Skeletal muscle cell (primary cell): ENCODE measurements around the gene PITHD1.
A peak's percentile ranks its signal among the peaks of the same experiment; 100 is the strongest.
"Not testable (repeated sequence)": the region's sequence is repeated elsewhere in the genome, so short reads cannot be mapped to it uniquely, and the experiment has no call there.

ENCODE experiments used
- DNase-seq: peaks from one replicate; pipeline ENCODE4 v3.0.0-alpha.2; 2010; ENCODE audit warnings: low read depth
- H3K4me3 ChIP-seq: 2 replicates; pipeline ENCODE4 v1.5.1; 2011; ENCODE audit warnings: low read depth, mild to moderate bottlenecking, control low read depth, low read length, moderate library complexity

PITHD1 gene

GRCh38 chr1:23772049-23772853 lies 6.0 kb upstream of the PITHD1 start:
- no peak overlapping the region for H3K4me3 ChIP-seq
- DNase-seq = no peak

- H3K4me3 ChIP-seq = no peak overlapping the region
- no peak for DNase-seq
Observed at GRCh38 chr1:23772854-23773242, 5.4 kb upstream of the PITHD1 start.

- no peak for DNase-seq
- no peak overlapping the region for H3K4me3 ChIP-seq
Observed at GRCh38 chr1:23774174-23774880, 3.9 kb upstream of the PITHD1 start.

GRCh38 chr1:23776217-23776616 lies 2.0 kb upstream of the PITHD1 start:
- no peak for DNase-seq
- no peak overlapping the region for H3K4me3 ChIP-seq

- no peak for DNase-seq
- peak overlapping the region; percentile 73 for H3K4me3 ChIP-seq
Observed at GRCh38 chr1:23779826-23780371, 1.7 kb downstream of the PITHD1 start.

GRCh38 chr1:23783141-23783540 lies 4.9 kb downstream of the PITHD1 start:
- not testable (repeated sequence) for DNase-seq

GRCh38 chr1:23784846-23785245 lies 6.6 kb downstream of the PITHD1 start:
- DNase-seq = no peak
- H3K4me3 ChIP-seq = no peak overlapping the region

More at GRCh38 chr1:23783141-23783540, 4.9 kb downstream of the PITHD1 start:
- H3K4me3 ChIP-seq = not testable (repeated sequence)

- no peak for DNase-seq
- no peak overlapping the region for H3K4me3 ChIP-seq
Observed at GRCh38 chr1:23787701-23788100, 9.5 kb downstream of the PITHD1 start.

- H3K4me3 ChIP-seq = no peak overlapping the region
- DNase-seq = no peak
Observed at GRCh38 chr1:23788695-23789094, 10.5 kb downstream of the PITHD1 start.

GRCh38 chr1:23790696-23791515 lies 12.7 kb downstream of the PITHD1 start, which contains the start of gene LYPLA2:
TSS of gene LYPLA2 (plus strand) at chr1:23791145. CDS start at chr1:23792683, 1,538 bp downstream.
- peak; percentile 67 for DNase-seq
- H3K4me3 ChIP-seq = peak within 1 kb of the TSS; percentile 95

- peak overlapping the region; percentile 95 for H3K4me3 ChIP-seq
- DNase-seq = no peak
Observed at GRCh38 chr1:23791516-23792047, 13.4 kb downstream of the PITHD1 start.

GRCh38 chr1:23792151-23792945 lies 14.1 kb downstream of the PITHD1 start:
- H3K4me3 ChIP-seq = peak overlapping the region; percentile 95
- no peak for DNase-seq

GRCh38 chr1:23793018-23793781 lies 15.0 kb downstream of the PITHD1 start:
- no peak for DNase-seq
- no peak overlapping the region for H3K4me3 ChIP-seq

- no peak overlapping the region for H3K4me3 ChIP-seq
- DNase-seq = no peak
Observed at GRCh38 chr1:23793861-23794731, 15.9 kb downstream of the PITHD1 start.

- not testable (repeated sequence) for H3K4me3 ChIP-seq, DNase-seq
Observed at GRCh38 chr1:23794732-23795182, 16.5 kb downstream of the PITHD1 start.

GRCh38 chr1:23795676-23796465 lies 17.7 kb downstream of the PITHD1 start:
- H3K4me3 ChIP-seq = no peak overlapping the region
- DNase-seq = no peak
